NCI-H446 (cell line): ENCODE measurements around the gene ACADS.

Source experiments
- DNase-seq, 2 experiments: peaks; one replicate each; lab custom pipeline; 2025; lab: John Stamatoyannopoulos, UW

The ACADS gene, protein sequence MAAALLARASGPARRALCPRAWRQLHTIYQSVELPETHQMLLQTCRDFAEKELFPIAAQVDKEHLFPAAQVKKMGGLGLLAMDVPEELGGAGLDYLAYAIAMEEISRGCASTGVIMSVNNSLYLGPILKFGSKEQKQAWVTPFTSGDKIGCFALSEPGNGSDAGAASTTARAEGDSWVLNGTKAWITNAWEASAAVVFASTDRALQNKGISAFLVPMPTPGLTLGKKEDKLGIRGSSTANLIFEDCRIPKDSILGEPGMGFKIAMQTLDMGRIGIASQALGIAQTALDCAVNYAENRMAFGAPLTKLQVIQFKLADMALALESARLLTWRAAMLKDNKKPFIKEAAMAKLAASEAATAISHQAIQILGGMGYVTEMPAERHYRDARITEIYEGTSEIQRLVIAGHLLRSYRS

DNA sequence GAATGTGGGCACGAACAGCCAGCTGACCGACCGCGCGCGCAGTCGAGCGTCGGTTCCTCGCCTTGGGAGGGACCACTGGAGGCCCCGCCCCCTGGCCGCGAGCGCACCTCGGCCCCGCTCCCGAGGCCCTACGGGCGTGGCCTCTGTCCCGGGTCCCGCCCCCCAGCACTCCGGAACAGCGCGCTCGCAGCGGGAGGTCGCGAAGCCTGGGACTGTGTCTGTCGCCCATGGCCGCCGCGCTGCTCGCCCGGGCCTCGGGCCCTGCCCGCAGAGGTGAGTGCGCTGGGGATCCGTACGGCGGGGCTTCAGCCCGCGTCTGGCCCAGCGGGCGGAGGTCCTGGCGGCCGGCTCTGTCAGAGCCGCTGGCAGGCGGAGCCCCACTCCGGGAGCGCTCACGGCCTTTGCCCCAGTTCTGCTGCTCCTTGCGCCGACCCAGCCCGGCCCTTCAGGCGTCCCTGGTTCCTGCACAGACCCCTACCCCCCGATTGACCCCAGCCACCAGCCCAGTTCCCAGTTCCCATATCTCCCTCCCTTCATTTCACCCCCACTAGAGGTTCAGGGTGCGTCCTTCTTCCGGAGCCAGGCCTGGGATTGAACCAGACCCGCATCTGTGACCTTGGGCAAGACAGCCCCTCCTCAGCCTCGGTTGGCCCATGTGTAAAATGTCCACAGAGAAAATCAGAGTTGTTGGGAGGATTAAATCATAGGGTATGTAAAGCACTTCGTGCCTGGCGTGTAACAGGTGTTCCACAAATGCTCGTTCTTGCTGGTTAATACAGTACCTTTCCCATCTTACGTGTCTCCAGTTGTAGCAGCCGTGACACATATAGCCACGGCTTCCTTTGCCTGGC lies at the start of gene ACADS:
Gene ACADS, plus strand, starts transcription at position 168 of the 851 bp plus-strand sequence. Its CDS starts 60 bp downstream, at position 228.
- peak; percentile 32 to 92 for DNase-seq

DNA sequence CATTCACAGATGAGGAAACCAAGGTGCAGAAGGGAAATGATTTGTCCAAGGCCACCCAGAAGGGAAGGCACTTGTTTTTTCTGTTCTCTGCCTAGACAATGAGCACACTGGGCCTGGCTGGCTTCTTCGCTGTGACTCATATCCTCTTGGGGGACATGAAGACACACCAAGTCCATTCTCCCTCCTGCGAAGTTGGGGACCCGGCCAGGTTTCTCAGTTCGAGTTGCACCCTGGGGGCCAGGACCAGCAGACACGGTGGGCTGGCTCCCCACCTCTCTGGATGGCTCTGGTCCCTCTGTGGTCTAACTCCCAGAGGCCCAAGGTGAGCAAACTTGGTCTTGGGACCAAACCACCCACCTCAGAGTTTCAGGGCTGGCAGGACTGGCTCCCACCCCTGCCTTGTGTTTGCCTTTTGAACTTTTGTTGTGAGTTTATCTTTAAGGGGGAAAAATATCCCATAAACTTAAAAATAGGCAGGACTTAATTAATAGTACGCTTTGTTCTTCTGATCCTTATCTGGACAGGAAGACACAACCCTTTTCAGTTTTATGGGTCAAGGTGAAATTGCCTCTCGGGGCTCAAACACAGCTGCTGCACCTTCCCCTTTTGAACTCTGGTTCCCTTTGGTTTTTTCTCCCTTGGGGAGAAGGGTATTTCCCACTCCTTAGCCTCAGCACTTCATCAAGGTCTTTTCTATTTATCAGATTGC lies 47.7 kb upstream of the ACADS start:
- DNase-seq, result no peak

DNA sequence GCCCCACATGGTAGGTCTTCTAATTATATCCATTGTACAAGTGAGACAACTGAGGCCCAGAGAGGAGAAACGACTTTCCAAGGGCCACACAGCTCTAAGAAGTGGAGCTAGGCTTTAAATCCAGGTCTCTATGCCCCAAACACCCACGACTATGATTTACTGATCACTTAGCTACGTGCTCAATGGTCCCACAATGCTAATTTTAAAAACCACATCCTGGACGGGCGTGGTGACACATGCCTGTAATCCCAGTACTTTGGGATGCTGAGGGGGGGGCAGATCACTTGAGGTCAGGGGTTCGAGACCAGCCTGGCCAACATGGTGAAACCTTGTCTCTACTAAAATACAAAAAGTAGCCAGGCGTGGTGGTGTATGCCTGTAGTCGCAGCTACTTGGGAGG lies 47.1 kb upstream of the ACADS start:
- no peak for DNase-seq

DNA sequence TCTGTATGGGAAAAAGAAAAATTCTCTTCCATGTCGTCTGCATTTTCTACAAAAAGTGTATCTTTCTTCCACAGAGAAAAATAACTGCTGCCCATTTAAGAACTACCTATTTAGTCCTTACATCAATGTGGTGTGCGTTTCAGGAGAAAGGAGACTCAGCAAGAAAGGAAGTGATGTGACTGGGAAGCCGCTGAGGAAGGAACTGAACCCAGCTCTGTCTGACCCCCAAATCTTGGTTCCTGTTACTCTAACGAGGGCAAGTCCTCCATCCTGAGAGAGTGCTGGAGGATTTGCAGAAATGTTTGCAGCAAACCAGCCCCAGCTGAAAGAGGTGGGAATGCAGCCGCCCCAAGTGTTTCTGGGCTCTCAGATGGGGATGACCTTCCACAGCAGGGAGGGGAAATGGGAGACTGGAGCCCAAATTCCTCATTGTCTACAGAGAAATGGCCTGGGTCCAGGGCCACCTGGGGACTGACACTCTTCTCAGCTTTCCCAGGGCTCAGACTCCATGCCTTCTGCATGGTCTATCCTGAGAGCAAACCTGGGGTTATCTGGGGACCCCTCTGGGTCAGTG lies 45.4 kb upstream of the ACADS start:
- DNase-seq, result no peak

DNA sequence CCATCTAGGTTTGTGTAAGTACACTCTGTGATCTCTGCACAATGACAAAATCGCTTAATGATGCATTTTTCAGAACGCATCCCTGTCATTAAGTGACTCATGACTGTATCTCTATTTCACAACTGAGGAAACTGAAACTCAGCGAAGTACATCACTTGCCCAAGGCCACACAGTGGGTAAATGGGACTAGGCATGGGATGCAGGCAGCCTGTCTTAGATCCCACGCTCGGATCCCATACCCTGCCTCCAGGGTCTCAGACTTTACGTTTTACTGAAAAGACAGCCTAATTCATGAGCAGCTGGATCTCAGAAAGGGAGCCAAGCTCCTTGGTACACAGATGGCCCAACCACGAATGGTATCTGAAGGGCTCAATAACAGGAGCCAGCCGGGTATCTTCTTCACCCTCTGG lies 41.1 kb upstream of the ACADS start:
- DNase-seq, result no peak

DNA sequence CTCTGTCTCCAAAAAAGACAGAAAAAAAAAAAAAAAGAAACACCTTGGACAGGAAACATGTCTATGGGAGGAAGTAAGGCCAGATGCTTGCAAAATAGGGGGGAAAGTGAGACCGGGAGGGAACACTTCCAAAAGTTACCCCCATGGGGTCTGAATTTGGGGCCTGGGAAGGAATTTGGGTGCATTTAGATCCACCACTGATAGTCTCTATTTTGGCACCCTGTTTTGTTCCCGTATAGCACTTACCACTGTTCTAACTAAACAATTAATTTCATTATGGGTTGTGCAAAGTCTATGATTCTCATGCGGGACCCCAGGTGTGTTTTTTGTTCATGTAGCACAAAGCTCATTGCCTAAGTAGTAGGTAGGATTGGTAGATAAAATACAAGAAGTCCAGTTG lies 40.1 kb upstream of the ACADS start:
- DNase-seq, result no peak

DNA sequence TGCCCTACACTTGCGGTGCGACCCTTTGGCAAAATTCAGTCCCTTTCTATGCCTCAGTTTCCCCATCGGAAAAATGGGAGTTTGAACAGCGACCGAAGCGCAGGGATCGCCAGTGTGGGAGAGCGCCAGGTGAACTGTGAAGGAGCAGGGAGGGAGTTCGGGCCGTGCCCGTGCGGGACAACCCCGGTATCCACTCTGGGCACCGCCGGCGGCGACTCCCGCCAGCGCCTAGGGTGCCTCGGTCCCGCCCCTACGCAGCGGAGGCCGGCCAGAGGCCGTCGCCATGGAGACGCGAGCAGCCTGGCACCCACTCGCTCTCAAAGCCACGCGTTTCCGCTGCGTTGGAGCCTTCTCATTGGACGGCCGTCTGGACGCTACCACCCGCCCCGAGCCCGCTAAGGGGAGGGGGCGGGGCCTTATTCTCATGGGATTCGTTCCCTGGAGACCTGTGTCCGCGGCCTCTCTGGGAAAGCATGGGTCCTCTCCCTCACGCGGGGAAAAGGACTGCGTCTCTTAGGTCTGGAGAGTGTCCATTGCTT lies 39.4 kb upstream of the ACADS start:
- peak; percentile 96 to 98 for DNase-seq

DNA sequence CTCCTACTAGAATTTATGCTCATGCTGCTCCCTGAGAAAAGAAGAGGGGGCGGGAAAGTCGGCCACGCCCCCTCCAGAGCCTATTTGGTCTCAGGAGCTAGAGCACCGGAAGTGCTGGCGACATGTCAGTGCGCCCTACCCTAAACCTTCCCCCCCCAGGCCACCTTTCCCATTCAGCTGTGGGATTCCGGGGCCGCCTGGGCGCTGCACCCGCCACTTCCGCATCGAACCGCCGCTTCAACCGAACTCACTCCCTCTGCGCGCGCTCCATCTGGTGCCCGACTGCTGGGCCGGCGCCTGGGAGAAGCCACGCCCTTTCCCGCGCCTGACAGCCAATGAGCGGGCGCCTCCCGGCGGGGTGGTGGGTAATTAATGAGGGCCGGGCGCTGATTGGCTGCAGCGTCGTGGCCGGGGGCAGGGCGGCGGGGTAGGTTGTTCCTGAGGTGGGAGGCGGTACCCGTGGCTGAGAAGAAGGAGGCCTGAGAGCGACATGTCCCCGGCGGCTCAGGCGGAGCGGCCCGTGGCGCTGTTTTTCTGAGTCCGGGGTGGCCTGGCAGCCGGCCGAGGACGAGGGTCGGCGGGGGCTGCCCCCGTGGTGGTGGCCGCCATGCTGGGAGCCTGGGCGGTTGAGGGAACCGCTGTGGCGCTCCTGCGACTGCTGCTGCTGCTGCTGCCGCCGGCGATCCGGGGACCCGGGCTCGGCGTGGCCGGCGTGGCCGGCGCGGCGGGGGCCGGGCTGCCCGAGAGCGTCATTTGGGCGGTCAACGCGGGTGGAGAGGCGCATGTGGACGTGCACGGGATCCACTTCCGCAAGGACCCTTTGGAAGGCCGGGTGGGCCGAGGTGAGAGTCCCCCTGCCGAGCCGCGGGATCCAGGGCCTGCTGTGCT lies 38.7 kb upstream of the ACADS start, which contains the start of gene MLEC:
Gene MLEC, plus strand, starts transcription at position 460 of the 888 bp plus-strand sequence. Its CDS starts 148 bp downstream, at position 608.
- DNase-seq, result peak; percentile 99

DNA sequence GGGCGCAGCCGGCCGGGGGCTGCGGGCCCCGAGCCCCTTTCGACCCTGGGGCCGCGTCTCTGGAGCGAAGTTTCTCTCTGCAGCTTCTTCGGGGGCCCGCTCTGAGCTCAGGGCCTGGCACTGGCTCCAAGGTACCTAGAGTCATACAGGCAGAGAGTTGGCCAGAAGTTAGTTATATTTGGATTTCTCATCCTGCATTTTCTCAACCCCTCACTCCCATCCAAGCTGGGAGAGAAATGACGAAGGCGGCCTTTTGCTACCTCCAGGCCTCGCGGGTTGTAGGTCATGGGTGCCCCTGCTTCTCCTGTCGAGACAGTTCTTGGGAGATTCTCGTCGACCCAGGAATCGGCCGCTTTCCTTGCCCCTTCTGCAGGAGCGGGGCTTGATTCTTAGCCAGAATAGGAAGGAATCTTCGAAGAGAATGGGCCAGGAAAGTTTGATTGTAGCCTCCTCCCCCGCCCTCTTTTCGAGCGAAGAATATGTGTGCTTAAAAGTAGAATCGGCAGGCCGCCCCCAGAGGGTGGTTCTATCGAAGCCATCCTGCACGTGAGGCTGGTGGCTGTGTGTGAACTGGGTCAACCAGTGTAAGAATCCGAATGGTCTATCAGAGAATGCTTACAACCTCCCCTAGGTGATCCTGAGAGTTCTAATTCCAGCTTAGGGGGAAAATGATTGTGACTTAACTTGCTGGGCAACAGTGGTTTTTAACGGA lies 37.9 kb upstream of the ACADS start:
- no peak for DNase-seq

DNA sequence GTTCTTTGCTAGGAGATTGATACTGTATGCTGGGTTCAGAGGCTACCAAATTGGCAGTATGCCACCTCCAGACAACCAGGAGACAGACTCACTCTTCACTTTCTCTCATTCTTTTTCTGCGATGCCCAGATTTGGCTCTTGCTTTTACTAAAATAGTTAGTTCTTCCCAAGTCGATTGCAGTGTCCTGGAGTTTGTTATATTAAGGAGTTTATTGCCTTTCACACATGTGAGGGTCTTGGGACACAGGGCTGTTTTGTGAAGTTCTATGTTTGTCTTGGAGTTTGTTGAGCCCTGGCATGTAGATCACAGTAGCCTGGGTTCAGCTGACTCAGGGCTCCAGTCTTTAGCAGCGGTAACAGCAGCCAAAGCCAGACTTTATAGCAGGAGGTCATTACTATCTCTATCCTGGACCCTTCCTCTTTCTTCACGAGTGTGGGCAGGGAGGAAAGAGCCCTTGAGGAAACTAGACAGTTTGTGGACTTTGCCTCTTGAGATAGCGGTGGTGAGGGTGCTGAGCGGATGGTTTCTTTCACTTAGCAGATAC lies 37.0 kb upstream of the ACADS start:
- DNase-seq, result peak in 1 of 2 experiments; percentile 11

DNA sequence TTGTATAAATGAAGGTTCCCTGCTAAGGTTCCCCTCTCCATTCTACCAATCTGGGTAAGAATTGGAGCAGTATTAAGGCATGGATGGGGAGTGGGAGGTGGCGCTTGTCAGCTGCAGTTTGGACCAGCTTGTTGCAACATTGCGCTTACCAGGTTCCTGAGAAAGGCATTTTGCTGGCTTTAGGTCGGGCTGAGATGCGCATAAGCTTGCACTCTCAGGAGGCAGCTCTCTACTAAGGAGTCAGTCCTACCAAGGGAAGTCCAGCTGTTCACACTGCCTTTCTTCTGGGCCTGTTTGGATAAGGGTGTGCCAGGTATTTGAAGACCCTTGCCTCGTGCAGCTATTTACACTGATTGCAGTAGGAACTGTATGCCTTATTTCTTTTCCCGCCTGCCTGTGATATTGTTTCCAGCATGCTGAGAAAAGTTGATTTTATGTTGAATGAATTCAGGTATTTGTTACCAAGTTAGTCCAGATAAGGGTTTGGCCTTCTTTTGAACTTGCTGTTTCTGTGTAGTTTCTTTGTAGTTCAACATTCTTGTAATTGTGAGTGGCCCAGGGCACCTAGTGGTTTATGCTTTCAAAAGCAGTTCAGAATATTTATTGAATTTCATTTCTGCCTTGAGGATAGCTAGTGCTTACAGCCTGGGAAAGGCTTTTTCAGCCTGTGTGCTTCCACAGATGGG lies 36.1 kb upstream of the ACADS start:
- no peak for DNase-seq

DNA sequence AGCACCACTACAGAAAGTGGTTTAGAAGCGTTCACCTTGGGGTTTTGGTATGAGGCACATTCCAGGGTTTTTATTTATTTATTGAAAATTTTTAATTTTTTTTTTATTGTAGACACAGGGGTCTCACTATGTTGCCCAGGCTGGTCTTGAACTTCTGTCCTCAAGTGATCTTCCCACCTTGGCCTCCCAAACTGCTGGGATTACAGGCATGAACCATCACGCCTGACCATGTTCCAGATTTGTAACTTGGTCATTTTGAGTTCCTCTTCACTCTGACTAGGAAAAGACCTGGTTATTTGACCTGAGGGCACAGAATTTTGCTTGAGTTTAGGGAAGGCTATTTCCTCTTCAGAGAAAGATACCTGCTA lies 35.6 kb upstream of the ACADS start:
- DNase-seq, result no peak

DNA sequence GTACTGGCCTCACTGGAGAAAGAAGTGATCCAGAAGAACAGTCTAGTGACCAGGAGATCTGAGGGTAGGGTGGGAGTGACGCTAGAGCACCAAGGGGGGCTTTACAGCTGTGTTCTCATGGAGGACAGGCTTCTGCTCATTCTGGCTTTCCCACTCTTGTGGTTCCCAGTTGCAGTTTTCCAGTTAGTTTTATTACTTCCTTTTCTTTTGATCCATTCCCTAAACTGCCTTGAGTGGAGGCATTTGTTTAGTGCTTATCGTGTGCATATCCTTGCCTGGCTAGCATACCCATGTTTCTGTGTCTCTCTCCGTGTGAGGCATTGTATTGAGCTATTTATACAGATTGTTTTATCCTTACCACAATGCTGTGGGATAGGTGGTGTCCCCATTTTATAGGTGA lies 34.6 kb upstream of the ACADS start:
- DNase-seq, result no peak

DNA sequence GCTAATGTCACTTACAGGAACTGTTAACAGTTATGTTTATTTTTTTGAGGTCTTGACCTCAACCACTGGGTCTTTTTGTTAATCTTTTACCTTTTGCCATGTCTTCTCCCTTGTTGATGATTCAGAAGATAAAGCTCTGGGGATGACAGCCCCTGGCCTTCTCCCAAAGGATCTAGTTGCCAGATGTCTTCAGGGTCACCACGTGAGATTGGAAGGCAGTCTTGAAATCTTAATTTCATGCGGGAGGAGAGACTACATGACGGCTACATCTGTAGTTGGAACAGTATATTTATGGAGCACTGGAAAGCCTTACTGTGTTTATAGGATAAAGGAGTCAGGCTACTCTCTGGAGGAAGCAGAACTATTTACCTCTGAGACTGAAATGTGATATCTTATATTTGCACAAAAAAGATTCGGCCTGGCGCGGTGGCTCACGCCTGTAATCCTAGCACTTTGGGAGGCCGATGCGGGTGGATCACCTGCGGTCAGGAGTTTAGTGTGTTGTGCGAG lies 33.0 kb upstream of the ACADS start:
- no peak for DNase-seq

DNA sequence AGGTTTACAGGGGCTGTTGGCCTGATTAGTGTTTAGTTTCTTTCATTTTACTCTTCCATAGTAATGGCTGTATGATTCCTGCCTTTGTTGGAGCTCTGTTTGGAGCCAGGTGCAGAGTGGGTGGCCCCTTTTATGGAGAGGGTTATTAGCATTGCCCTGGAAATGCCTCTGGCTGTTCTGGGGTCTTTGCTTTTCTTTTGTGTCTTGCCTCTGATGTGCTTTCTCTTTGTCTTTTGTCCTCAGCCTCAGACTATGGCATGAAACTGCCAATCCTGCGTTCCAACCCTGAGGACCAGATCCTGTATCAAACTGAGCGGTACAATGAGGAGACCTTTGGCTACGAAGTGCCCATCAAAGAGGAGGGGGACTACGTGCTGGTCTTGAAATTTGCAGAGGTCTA lies 31.8 kb upstream of the ACADS start:
- DNase-seq, result no peak

DNA sequence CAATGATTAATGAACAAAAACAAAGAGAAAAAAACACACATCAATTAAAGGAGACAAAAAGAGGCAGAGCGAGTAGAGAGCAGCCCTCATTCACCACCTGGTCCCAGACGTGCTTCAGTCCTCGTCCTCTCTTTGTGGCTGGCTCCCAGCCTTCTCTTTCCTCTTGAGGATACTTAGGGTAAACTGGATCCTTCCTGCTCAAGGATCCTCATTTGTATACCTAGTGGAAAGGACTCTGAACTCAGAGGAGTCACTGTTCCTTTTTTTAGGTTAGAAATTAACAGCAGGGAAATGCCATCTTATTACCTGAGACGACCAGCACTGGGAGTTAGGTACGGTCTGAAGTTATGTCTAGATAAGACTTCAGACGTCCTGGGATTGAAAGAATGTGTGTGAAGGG lies 29.0 kb upstream of the ACADS start:
- DNase-seq, result no peak

DNA sequence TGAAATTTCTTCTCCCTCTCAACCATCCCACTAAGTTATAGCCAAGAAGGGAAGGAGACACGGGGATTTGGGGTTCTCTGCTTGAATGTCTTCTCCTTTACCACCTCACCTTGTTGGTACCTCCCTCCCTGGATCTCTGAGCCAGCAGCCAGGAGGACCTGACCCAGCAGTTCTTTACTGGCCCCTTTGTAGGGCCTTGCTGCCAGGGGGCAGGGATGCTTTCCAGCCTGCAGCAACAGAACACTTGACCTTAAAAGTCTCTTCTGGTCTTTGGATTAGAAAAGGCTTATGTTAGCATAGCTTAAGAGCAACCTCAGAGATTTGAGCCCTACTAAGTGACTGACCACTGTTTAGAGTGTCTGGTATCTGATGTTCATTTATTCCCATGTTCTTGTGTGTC lies 28.3 kb upstream of the ACADS start:
- DNase-seq, result no peak

DNA sequence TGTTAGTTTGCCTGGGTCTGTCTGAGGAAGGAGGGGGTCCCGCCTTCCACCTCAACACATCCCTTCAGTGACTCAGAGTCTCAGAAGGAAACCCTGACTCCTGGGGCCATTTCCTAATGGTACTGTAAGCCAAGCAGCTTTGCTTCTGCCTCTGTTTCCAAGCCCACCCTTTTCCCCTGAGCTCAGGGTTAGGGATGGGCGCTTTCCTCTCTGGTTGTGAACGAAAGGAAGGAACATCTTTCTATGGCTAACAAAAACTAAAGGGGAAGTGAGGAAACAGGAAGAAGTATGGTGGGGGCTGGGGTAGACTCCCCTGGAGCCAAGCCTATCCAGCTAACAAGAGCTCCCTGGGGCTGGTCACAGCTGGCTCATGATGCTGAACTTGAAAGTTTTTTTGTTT lies 27.0 kb upstream of the ACADS start:
- no peak for DNase-seq

DNA sequence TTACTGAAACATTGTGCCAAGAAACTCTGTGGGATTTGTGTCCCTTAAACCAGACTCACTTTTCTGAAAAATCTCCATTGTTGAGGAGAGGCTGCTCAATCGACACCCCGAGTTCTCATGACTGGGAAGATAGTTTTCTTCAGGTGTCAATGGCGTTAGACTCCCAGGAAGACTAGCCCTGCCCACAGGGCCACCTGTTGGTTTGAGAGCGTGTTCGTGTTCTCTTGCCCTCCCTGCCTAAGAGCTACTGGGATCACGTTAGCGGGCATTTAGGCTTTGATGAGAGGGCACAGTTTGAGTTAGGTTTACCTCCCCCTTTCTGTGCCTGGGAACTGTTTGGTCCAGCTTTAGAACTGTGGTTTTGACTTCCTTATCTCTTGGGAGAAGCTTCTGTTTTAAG lies 26.1 kb upstream of the ACADS start:
- DNase-seq, result no peak
